Activated CD8-positive, alpha-beta memory T cell treated with anti-CD3 and anti-CD28 coated beads, Interleukin-2, amount 50 U/mL, for 48 hours (primary cell): ENCODE measurements around the gene ELMO2.
"Not testable (repeated sequence)": the region's sequence is repeated elsewhere in the genome, so short reads cannot be mapped to it uniquely, and the experiment has no call there.

Source experiments
- DNase-seq: peaks from one replicate; pipeline ENCODE4 v3.0.0-alpha.2; 2020

Gene ELMO2

DNA sequence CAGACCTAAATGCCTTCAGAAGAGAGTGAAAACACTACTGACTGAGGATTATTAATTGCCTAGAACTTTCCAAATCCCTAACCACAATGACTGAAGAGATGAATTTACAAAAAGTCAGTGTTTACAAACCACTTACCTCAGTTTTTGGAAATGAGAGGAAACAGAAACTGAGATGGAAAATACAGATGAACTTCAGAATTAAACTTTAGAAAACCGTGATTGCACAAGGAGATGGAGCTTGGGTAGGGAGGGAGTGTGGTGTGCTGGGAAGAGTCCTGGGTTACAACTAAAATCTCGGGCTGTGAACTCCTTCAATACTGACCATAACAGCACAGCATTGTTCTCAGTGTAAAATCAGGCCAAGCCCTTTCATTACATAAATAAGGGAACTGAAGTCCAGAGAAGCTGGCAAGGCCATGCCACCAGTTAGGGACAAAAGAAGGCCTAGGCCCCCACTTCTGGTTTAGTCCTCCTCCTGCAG, 4.0 kb downstream of the ELMO2 start:
- DNase-seq, result no peak

DNA sequence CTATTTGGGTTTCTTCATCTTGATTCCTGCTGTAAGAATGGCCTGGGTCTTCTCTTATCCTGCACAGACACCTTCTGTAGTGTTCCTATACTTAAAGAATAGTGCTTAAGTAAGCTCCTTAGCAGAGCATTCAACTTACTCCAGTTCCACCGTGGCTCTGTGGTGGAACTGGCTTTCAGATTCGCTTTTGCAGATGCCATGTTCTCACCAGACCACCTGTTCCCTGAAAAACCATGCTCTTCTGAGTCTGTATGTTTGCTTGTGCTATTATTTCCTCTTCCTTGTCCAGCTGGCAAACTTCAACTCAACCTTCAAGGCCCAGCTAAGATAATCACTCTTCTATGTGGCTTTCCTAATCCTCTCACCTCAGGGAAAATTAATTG, 4.9 kb downstream of the ELMO2 start:
- DNase-seq, result no peak

- DNase-seq, result no peak
Observed at GRCh38 chr20:46400828-46401477, 5.5 kb downstream of the ELMO2 start.

DNA sequence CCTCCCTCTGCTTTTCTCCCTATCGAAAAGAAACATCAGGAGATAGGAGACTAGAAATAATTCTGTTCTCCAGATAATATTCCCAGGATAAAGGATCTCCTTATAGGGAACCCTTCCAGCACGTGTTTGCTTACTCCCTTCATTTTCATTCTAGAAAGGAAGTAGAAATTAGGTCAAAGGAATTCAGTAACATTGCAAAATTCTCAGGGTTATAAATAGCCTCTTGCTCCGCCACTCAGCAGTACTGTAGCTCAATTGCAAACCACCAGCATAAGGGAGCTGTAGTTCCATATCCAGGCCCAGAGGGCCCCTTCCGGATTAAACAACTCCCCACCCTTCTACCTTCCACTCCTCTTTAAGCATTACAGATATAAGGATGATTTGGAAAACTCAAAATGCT, 6.2 kb downstream of the ELMO2 start:
- DNase-seq, result no peak

- DNase-seq, result no peak
Observed at GRCh38 chr20:46399401-46399800, 7.0 kb downstream of the ELMO2 start.

- DNase-seq, result no peak
Observed at GRCh38 chr20:46398963-46399362, 7.5 kb downstream of the ELMO2 start.

DNA sequence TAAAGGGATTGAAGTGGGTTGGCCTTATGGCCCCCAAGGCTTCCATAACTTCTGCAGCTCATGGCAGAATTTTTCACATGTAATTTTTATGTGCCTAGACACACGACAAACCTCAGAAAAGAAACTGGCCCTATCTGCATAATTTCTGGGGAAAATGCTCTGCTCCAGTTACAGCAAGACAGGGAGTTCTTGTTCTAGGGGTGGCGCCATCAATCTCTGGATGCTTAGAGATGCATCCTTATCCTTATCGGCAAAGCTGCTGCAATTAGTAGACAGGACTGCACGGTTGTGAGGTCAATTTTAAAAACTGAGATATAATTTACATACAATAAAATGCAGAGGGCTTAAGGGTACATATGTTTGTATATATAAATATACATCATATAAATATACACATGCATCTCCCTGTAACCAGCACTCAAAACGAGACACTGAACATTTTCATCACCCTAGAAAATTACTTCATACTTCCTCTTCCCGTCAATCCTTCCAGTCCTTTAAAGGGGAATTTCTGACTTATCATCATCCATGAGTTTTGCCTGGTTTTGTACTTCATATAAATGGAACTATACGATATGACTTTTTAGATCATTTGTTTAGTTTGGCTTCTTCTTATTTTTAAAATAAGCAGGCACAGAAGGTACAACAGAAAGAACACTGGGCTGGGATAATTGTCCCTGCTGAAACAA, 10.2 kb downstream of the ELMO2 start:
- DNase-seq, result no peak

GRCh38 chr20:46394872-46395760, 11.3 kb downstream of the ELMO2 start:
- no peak for DNase-seq

- DNase-seq, result no peak
Observed at GRCh38 chr20:46393967-46394366, 12.4 kb downstream of the ELMO2 start.

DNA sequence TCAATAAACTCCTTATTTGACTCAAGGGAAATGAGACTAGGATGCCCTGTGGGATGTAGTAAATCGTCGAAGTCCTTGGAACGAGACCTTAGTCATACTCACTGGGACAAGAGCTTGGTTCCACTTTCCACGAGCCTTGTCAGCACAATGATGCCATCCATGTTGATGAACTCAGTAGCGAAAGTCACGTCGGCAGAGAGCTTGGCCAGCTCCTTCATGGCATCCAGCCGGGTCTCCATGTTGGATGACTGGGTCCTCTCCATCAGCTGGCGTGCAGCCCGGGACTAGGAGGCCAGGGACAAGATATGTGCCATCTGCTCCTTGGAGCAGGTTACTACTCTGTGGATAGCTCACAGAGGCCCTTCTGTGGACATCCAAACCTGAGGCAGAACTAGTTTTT, 17.5 kb downstream of the ELMO2 start:
- DNase-seq, result no peak

DNA sequence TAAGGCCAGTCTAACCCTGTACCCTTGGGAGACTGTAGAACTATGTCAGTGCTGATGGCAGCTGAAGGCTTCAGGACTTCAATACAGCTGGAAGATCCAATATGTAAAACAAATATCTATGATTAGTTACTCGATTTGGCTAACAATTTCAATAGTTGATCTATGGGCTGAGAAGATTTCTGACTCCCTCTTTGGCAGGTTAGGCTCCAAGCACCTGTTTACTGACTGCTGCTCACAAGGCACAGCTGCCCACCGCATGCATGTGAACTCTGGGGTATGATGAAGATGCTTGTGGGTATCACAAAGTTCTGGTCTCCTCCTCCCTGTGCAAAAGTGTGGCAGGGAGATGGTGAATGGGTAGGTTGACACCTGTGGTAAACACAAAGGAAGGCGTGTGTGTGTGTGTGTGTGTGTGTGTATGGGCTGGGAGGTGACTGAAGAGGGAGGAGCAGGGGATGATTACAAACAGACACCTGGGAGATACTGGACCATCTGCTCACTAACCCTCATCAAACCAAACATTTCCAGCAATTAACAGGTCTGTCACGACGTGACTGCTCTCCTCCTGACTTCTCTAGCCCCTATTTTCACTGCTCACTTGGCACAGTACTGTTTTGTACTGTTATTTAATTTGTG, 18.1 kb downstream of the ELMO2 start:
- DNase-seq, result no peak

- not testable (repeated sequence) for DNase-seq
Observed at GRCh38 chr20:46387054-46387453, 19.4 kb downstream of the ELMO2 start.

DNA sequence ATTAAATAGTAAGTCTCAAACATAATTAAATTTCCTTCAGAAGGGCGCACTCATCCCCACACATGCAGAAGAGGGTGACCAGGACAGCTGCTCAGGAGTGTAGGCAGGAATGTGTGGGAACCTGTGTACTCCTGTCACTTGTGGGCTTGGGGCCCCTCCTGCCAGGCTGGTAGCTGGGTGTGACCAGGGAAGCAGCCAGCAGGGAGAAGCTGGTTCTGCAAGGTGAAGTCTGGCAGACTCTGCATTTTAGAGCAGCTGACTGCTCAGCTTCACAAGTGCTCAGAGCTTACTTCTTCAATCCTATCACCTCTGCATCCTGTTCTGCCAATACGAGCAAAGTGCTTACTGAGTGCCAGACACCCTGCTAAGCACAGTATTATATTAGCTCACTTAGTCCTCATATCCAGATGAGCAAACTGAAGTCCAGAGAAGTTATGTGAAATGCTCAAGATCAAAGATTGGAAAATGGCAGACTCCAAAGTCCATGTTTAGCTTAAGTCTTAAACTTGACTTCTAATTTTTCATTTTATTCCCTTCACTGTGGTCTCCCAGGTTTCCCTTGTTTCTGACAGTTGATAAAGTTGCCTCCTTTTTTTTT, 27.9 kb downstream of the ELMO2 start:
- DNase-seq, result no peak

DNA sequence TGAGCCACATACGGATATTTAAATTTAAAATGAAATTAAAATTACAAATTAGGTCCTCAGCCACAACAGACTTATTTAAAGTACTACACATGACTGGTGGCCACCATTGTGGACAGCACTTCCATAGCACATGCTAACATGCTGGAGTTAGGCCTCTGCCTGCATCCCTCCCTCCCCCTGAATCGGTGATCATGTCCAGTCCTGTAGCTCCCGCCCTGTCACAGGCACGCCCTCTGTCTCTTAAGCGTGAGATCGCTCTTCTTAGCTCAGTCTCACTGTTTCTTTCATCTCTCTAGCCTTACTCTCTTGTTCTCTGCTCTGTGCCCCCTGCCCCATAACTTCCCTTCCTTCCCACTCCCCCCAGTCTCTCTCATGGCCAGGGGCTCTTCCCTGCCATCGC, 28.9 kb downstream of the ELMO2 start:
- no peak for DNase-seq

DNA sequence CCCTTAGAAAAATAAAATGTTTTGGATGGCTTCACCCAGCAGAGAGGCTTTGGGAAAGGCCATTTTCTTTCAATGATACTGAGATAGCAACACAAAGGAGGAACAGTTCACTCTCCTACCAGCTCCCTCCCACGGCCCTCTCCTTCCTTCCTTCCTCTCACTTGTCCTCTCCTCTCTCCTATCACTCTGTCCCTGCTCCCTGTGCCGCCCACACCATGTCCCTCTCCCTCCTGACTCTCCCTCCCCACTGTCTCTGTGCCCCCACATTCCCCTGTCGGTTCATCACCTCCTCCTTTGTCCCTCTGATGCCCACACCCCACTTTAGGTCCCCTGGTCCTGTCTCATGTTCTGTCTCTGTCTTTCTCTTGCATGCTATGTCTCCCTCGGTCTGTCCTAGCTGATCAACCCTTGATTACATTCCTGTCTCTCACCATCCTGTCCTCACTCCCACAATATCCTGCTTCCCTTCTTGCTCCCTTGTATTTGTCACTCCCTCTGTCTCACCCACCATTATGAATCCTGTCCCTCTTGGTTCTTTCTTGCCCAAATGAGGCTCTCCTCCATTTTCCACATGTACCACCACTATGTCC, 30.1 kb downstream of the ELMO2 start:
- DNase-seq, result no peak

- no peak for DNase-seq
Observed at GRCh38 chr20:46375771-46376170, 30.6 kb downstream of the ELMO2 start.

DNA sequence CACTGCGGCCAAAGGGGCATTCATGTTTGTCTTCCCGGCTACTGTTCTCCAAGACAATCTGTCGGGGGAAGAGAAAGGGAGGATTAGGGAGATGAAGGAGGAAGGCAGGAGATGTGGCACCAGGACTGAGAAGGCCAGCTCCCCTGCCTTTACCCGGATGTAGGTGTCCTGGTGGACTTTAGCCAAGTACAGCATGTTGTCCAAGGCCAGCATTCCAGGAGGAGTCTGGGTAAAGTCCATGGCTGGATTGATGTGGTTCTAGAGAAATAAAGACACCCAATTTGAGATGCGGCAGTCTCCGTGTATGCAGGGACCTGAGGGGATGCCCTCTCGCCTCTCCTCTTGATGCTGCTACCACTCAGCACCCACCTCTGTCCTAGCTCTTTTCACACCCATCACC, 32.0 kb downstream of the ELMO2 start:
- no peak for DNase-seq

DNA sequence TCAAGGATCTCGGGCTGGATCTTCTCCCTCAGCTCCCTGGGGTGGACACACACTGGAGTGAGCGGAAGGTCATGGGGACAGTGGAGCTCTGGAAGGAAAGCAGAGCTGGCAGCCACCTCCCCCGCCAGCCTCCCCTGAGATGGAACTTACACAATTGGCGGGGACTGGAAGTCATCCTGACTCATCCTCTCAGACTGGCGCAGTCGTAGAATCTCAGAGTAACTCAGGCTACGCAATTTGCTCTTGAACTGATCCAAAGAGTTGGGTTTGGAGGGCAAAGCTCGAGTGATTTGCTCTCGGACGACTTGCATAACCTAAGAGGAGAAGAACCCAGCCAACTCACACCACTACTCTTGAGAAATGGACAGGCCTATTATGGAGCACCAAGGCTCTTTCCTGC, 34.8 kb downstream of the ELMO2 start:
- no peak for DNase-seq

DNA sequence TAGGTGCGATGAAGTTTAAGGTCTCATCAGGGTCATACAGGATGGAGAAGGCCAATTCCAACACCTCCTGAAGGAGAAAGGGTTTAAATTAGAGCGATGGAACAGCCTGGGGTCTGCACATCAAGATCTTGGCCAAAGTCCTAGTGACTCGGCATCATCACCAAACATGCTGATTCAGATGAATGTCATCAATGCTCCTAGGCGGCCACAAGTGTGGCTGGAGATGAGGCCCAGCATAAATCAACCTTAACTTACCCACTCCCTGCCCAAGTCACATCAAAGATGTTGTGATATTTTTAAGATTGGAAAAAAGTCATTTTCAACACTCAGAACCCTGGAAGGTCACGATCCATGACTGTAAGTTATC, 37.5 kb downstream of the ELMO2 start:
- no peak for DNase-seq

DNA sequence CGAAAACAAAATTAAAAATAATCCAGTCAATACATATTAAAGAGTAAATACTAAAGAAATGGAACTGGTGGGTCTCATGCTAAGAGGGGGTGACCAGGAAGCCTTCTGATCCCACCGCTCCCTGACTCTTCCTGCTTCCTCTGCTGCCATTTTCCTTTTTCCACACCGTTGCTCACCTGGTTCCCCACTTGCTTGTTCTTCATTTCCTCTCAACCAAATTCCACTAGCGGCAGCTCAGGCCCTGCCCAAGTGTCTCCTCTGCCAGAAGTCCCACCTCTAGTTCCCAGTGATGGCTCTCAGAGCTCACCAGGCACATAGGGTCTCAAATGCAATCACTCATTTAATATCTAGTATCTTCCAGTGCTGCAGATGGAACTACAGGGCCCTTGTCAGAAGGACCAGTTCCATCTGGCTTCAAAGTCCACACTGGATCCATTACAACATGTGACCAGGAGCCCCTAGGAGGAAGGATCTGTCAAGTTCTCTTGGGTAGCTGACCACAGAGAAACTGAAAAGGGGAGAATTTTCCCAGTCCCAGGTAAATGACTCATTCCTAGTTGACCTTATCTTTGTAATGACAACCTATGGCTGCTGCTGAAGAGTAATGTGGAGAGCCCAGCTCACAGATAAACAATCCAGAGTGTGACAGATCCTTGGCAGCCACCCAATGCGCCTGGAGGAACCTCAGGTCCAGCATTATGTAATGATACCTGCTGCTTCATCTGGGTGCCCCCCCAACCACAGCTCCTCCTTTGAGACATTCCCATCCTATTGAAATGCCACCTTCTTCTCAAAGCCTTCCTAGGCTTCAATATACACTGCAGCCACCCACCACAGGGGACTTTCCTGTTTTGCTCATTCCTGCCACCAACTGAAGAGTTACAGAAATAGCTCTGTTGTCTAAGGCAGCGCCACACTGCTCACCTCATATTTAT, 38.2 kb downstream of the ELMO2 start:
- no peak for DNase-seq

- no peak for DNase-seq
Observed at GRCh38 chr20:46367234-46367633, 39.2 kb downstream of the ELMO2 start.
